Astrocyte of the spinal cord (primary cell): ENCODE results near the gene GFRA3.
A peak's percentile ranks its signal among the peaks of the same experiment; 100 is the strongest.
"Not testable (repeated sequence)": the region's sequence is repeated elsewhere in the genome, so short reads cannot be mapped to it uniquely, and the experiment has no call there.

Experiments
- DNase-seq: peaks from one replicate; pipeline ENCODE4 v3.0.0; 2011; ENCODE audit warnings: low read depth, low spot score
- H3K4me3 ChIP-seq: 2 replicates; pipeline ENCODE4 v1.5.1; 2011; ENCODE audit warnings: low read depth, mild to moderate bottlenecking, low read length, moderate library complexity
- in situ Hi-C: cut with HindIII; loops from 2 replicates; pipeline ENCODE4 v1.10.0; 2017; ENCODE audit warnings: low sequenced_read_pairs
- TF ChIP-seq, protein P1 (sequence below): IDR thresholded peaks from 2 replicates; pipeline ENCODE4 v1.5.1; 2012; ENCODE audit warnings: low read depth, mild to moderate bottlenecking, low read length, inconsistent platforms

Gene GFRA3

DNA sequence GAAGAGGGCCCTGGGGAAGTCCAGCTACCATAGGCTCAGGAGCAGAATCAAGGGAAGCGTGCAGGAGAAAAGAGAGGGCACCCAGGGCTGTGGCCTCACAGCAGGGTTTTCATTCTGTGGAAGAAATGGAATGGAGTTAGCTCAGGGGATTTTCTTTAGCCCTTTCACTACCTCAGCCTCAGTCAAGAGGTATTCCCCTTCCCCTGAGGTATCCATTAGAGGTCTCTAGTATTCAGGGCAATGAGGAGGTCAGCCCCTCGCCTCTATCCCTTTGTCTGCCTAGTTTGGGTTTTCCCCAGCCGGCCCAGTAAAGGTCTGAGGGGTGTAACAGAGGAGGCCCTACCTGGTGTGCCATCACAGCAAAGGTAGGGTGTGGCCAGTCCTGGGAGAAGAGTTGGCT is 21.5 kb downstream of the GFRA3 start:
- H3K4me3 ChIP-seq, result no peak overlapping the region
- in situ Hi-C loops, result no loop called here
- TF ChIP-seq, protein P1, sequence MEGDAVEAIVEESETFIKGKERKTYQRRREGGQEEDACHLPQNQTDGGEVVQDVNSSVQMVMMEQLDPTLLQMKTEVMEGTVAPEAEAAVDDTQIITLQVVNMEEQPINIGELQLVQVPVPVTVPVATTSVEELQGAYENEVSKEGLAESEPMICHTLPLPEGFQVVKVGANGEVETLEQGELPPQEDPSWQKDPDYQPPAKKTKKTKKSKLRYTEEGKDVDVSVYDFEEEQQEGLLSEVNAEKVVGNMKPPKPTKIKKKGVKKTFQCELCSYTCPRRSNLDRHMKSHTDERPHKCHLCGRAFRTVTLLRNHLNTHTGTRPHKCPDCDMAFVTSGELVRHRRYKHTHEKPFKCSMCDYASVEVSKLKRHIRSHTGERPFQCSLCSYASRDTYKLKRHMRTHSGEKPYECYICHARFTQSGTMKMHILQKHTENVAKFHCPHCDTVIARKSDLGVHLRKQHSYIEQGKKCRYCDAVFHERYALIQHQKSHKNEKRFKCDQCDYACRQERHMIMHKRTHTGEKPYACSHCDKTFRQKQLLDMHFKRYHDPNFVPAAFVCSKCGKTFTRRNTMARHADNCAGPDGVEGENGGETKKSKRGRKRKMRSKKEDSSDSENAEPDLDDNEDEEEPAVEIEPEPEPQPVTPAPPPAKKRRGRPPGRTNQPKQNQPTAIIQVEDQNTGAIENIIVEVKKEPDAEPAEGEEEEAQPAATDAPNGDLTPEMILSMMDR, result no peak
- DNase-seq, result no peak

DNA sequence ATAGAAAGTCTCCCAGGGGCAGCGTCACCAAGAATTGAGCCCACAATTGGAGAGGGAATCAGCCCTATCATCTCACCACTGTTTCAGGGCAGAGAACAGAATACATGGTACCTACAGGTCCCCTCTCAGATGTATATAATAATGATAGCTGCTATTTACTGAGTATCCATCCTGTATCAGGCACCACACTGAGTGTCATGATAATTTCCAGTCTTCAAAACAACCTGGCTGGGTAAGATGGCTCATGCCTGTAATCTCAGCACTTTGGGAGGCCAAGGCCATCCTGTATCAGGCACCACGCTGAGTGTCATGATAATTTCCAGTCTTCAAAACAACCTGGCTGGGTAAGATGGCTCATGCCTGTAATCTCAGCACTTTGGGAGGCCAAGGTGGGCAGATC is 26.6 kb downstream of the GFRA3 start:
- DNase-seq, in situ Hi-C loops, H3K4me3 ChIP-seq: not testable (repeated sequence)

DNA sequence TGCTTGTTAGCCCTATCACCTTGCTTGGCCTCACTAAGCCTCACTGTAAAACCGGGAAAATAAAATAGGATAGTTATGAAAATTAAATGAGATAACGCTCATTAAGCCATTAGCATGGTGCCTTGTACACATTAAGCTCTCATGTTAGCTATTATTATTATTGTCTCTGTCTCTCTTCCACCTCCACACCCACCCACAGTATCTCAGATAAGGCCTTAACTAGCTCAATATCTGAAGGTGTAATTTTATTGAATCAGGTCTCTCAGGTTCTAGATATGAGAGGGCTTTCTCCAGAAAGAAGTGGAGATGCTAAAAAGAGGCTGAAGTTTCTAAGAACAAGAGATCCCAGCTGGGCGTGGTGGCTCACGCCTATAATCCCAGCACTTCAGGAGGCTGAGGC is 27.6 kb downstream of the GFRA3 start:
- DNase-seq, result no peak
- TF ChIP-seq, protein P1, result no peak
- no peak overlapping the region for H3K4me3 ChIP-seq
- in situ Hi-C loops, result no loop called here

DNA sequence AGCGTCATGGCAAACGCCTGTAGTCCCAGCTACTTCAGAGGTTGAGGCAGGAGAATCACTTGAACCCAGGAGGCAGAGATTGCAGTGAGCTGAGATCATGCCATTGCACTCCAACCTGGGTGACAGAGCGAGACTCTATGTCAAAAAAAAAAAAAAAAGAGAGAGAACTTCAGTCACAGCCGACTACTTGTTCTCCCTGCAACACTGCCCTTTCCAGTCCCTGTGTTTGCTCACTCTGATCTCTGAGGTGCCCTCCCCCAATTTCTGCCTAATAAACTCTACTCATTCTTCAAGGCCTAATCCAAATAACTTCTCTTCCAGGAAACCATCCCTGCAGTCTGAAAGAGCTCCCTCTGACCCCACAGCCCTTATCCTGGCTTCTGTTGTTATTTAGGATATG is 28.1 kb downstream of the GFRA3 start:
- in situ Hi-C loops, result no loop called here
- TF ChIP-seq, protein P1, result no peak
- no peak overlapping the region for H3K4me3 ChIP-seq
- DNase-seq, result no peak

DNA sequence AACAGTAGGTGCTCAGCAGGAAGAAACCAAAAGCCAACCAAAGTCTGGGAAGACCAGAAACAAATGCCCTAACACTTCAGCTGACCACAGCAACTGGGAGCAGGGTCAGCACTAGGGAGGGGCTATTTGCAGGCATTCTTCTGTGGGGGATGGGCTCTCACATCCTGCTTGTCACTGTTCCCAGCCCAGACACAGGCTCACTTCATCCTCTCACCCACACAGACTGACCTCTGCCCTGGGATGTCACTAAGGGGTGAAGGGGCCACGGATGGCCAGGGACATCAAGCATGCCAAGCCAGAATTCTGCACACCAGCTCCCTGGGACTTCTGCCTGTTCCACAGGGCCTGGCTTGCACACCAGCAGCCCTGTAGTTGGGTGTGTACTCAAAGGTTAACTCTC is 28.7 kb downstream of the GFRA3 start:
- TF ChIP-seq, protein P1, result no peak
- H3K4me3 ChIP-seq, result no peak overlapping the region
- in situ Hi-C loops, result no loop called here
- no peak for DNase-seq

DNA sequence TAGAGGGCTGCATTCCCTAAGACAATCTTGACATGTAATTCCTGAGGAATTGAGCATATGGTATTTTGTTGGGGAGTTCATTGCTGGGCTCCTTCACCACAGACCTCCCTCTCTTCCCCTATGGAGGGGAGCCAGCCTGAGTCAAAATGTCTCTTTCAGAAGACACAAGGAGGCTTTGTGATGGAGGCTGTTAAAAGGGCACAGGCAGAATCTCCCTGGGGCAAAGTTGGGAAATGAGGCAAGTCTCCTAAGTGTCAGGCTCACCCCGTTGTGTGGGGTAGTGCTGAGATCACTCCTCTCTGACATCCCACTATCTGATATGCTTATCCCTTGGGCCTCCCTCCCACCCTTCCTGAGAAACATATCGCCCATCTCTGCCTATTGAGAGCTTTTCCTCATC is 30.6 kb downstream of the GFRA3 start:
- no peak for DNase-seq
- TF ChIP-seq, protein P1, result no peak
- no peak overlapping the region for H3K4me3 ChIP-seq
- in situ Hi-C loops, result no loop called here

DNA sequence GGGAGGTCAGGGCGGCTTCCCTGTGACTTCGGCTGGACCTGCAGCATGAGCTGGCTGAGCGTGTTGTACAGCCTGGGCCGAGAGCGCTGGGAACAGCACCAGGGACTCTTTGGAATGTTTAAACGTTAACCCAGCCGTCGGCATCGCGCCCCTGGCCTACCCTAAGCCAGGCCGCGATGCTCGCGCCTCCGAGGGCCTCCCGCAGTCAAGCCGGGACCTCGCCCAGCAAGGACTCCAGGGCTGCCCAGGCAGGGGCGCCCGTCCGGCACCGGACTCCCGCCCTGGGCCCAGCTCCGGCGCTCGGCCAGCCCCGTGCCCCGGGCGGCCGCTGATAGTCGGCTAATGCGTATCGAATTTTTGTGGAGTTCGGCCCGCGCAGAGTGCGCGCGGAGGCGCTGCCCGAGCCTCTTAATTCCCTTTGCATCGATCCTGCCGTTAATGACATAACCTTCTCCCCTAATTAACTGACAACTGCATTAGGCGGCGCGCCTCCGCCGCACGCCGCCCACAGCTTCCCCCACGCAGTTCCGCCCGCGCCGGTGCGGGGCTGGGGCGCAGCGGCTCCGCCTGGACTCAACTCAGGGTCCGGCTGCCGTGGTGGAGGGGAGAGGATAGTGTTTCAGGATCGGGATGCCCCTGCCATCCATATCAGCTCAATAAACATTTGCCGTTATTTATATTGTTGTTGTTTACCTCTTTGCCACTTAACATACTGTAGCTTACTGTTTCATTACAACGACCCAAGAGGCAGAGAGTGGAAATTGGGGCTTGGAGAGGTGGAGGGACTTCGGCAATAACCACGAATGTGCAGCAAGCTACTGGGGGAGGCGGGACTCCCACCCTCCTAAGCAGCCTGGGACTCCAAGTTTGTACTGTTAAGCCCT is 32.5 kb downstream of the GFRA3 start:
- DNase-seq, result no peak
- peak overlapping the region; percentile 35 for H3K4me3 ChIP-seq

More for the DNA sequence above, 32.5 kb downstream of the GFRA3 start:
- TF ChIP-seq, protein P1, result no peak
- in situ Hi-C loops, result no loop called here
